ENCODE measurements around the gene ACOT2. TPM values are rescaled to one million over a fixed set of nuclear protein-coding genes. Genes with fewer than 3 reads are reported as not detected.
"Not testable (repeated sequence)": the region's sequence is repeated elsewhere in the genome, so short reads cannot be mapped to it uniquely, and the experiment has no call there.

ACOT2 gene
- total RNA-seq, 2 experiments from 2014 or later: 4.8 TPM

GRCh38 chr14:73549889-73550524 lies 19.0 kb upstream of the ACOT2 start:
- H3K4me3 Mint-ChIP-seq; H3K4me1 Mint-ChIP-seq (ENCODE audit: low read depth); intact Hi-C loops (cut with micrococcal nuclease); DNase-seq; H3K36me3 Mint-ChIP-seq; H3K27me3 Mint-ChIP-seq; H3K9me3 Mint-ChIP-seq; H3K27ac Mint-ChIP-seq; POLR2A ChIA-PET; CTCF ChIA-PET: not testable (repeated sequence)

GRCh38 chr14:73553845-73554244 lies 15.2 kb upstream of the ACOT2 start:
- Mint-ChIP-seq H3K9me3 (no peaks in the 10 kb centered on the region), H3K4me3 (no peak overlapping the region), H3K36me3 (no peaks in the 10 kb centered on the region), H3K27ac (no peak overlapping the region), H3K27me3 (no peaks in the 10 kb centered on the region), H3K4me1 (ENCODE audit: low read depth) (no peaks in the 10 kb centered on the region)
- intact Hi-C loops (cut with micrococcal nuclease): no loop called here
- DNase-seq: no peak
- ChIA-PET POLR2A (no interaction called here), CTCF (no interaction called here)

GRCh38 chr14:73557201-73557600 lies 11.8 kb upstream of the ACOT2 start:
- H3K27ac Mint-ChIP-seq; H3K4me1 Mint-ChIP-seq (ENCODE audit: low read depth); H3K4me3 Mint-ChIP-seq; H3K9me3 Mint-ChIP-seq; DNase-seq; POLR2A ChIA-PET; intact Hi-C loops (cut with micrococcal nuclease); CTCF ChIA-PET; H3K27me3 Mint-ChIP-seq; H3K36me3 Mint-ChIP-seq: not testable (repeated sequence)

GRCh38 chr14:73558238-73558637 lies 10.8 kb upstream of the ACOT2 start:
- H3K4me1 Mint-ChIP-seq (ENCODE audit: low read depth); intact Hi-C loops (cut with micrococcal nuclease); H3K4me3 Mint-ChIP-seq; H3K36me3 Mint-ChIP-seq; H3K27ac Mint-ChIP-seq; H3K27me3 Mint-ChIP-seq; DNase-seq; POLR2A ChIA-PET; CTCF ChIA-PET: not testable (repeated sequence)
- peaks cover 12% of the 10 kb centered on the region for H3K9me3 Mint-ChIP-seq

- H3K27me3 Mint-ChIP-seq; H3K27ac Mint-ChIP-seq; H3K4me3 Mint-ChIP-seq; POLR2A ChIA-PET; DNase-seq; CTCF ChIA-PET; intact Hi-C loops (cut with micrococcal nuclease): not testable (repeated sequence)
- Mint-ChIP-seq H3K9me3 (peaks cover 12% of the 10 kb centered on the region), H3K36me3 (peaks cover 21% of the 10 kb centered on the region), H3K4me1 (ENCODE audit: low read depth) (peaks cover 18% of the 10 kb centered on the region)
These were observed 6.8 kb upstream of the ACOT2 start for GRCh38 chr14:73562256-73562655.

GRCh38 chr14:73562696-73563095 lies 6.3 kb upstream of the ACOT2 start:
- POLR2A ChIA-PET; intact Hi-C loops (cut with micrococcal nuclease); H3K4me3 Mint-ChIP-seq; H3K27ac Mint-ChIP-seq; DNase-seq; H3K27me3 Mint-ChIP-seq: not testable (repeated sequence)
- CTCF ChIA-PET: interaction anchor here (0.6 kb wide), 1 partner anchor 41 kb away, joined by 3 read pairs; no protein-coding TSS in a partner anchor
- peaks cover 25% of the 10 kb centered on the region for H3K36me3 Mint-ChIP-seq
- H3K4me1 Mint-ChIP-seq (ENCODE audit: low read depth): peaks cover 22% of the 10 kb centered on the region
- peaks cover 12% of the 10 kb centered on the region for H3K9me3 Mint-ChIP-seq

- DNase-seq; H3K27ac Mint-ChIP-seq; H3K4me3 Mint-ChIP-seq; intact Hi-C loops (cut with micrococcal nuclease); H3K27me3 Mint-ChIP-seq: not testable (repeated sequence)
- H3K4me1 Mint-ChIP-seq (ENCODE audit: low read depth): peaks cover 38% of the 10 kb centered on the region
- POLR2A ChIA-PET: interaction anchor here (1.1 kb wide), 1 partner anchor 71 kb away, joined by 3 read pairs; no protein-coding TSS in a partner anchor
- peaks cover 12% of the 10 kb centered on the region for H3K9me3 Mint-ChIP-seq
- H3K36me3 Mint-ChIP-seq: peaks cover 28% of the 10 kb centered on the region
- CTCF ChIA-PET: interaction anchor here (7.4 kb wide), 1 partner anchor 56 kb away, joined by 115 read pairs; no protein-coding TSS in a partner anchor
These were observed 2.6 kb upstream of the ACOT2 start for GRCh38 chr14:73566431-73566830.

- H3K27ac Mint-ChIP-seq; H3K9me3 Mint-ChIP-seq; DNase-seq; intact Hi-C loops (cut with micrococcal nuclease); H3K27me3 Mint-ChIP-seq: not testable (repeated sequence)
- peak overlapping the region; percentile 84 for H3K4me3 Mint-ChIP-seq
- ChIA-PET CTCF (interaction anchor here (0.8 to 7.4 kb wide), 3 partner anchors 45 to 66 kb away, joined by 3 to 115 read pairs (median 3); no protein-coding TSS in a partner anchor), POLR2A (interaction anchor here (0.9 to 1.1 kb wide), 3 partner anchors 72 to 457 kb away, joined by 3 to 4 read pairs (median 3); no protein-coding TSS in a partner anchor)
- H3K4me1 Mint-ChIP-seq (ENCODE audit: low read depth): peaks cover 38% of the 10 kb centered on the region
- peaks cover 28% of the 10 kb centered on the region for H3K36me3 Mint-ChIP-seq
These were observed 2.1 kb upstream of the ACOT2 start for GRCh38 chr14:73566935-73567334.

- no peak for DNase-seq
- Mint-ChIP-seq H3K9me3 (peaks cover 5% of the 10 kb centered on the region), H3K27me3 (no peaks in the 10 kb centered on the region), H3K4me1 (ENCODE audit: low read depth) (peaks cover 38% of the 10 kb centered on the region), H3K27ac (no peak overlapping the region), H3K4me3 (peak overlapping the region; percentile 84), H3K36me3 (peaks cover 28% of the 10 kb centered on the region)
- intact Hi-C loops (cut with micrococcal nuclease): no loop called here
- POLR2A ChIA-PET: interaction anchor here (0.9 to 1.1 kb wide), 4 partner anchors 45 to 457 kb away, joined by 3 to 5 read pairs (median 4); partner anchors contain the start of gene ACOT6
- CTCF ChIA-PET: interaction anchor here (0.8 to 7.4 kb wide), 4 partner anchors 46 to 66 kb away, joined by 3 to 115 read pairs (median 4); no protein-coding TSS in a partner anchor
These were observed 1.7 kb upstream of the ACOT2 start for GRCh38 chr14:73567358-73567757.

GRCh38 chr14:73567951-73568885 lies 795 bp upstream of the ACOT2 start:
- intact Hi-C loops (cut with micrococcal nuclease): loop anchor here (2.0 kb wide), 1 partner anchor 65 kb away; no protein-coding TSS in a partner anchor
- peak overlapping the region; percentile 99 for H3K27ac Mint-ChIP-seq
- DNase-seq: peak; percentile 58
- H3K27me3 Mint-ChIP-seq: no peaks in the 10 kb centered on the region
- POLR2A ChIA-PET: interaction anchor here (0.6 to 2.2 kb wide), 19 partner anchors 15 to 510 kb away, joined by 3 to 22 read pairs (median 4); partner anchors contain the start of genes ACOT4, ACOT6, NUMB and RBM25
- CTCF ChIA-PET: interaction anchor here (1.0 to 7.4 kb wide), 6 partner anchors 58 to 382 kb away, joined by 3 to 115 read pairs (median 4); partner anchors contain the start of genes COQ6 and FAM161B
- no peaks in the 10 kb centered on the region for H3K9me3 Mint-ChIP-seq
- peak overlapping the region; percentile 84 for H3K4me3 Mint-ChIP-seq
- H3K36me3 Mint-ChIP-seq: peaks cover 23% of the 10 kb centered on the region
- H3K4me1 Mint-ChIP-seq (ENCODE audit: low read depth): peaks cover 41% of the 10 kb centered on the region

GRCh38 chr14:73568886-73569184 lies 178 bp upstream of the ACOT2 start:
- intact Hi-C loops (cut with micrococcal nuclease): loop anchor here (1.0 to 2.0 kb wide), 3 partner anchors 64 to 144 kb away; no protein-coding TSS in a partner anchor
- Mint-ChIP-seq H3K36me3 (peaks cover 23% of the 10 kb centered on the region), H3K27ac (peak overlapping the region; percentile 99), H3K4me1 (ENCODE audit: low read depth) (peaks cover 45% of the 10 kb centered on the region), H3K4me3 (peak overlapping the region; percentile 84)
- H3K9me3 Mint-ChIP-seq, DNase-seq, H3K27me3 Mint-ChIP-seq: not testable (repeated sequence)
- POLR2A ChIA-PET: interaction anchor here (0.6 to 2.2 kb wide), 16 partner anchors 15 to 510 kb away, joined by 3 to 22 read pairs (median 4); partner anchors contain the start of genes ACOT4, NUMB, RBM25 and RIOX1
- CTCF ChIA-PET: interaction anchor here (1.0 to 7.4 kb wide), 6 partner anchors 47 to 381 kb away, joined by 3 to 115 read pairs (median 8); partner anchors contain the start of genes COQ6 and FAM161B

All from activated CD4-positive, alpha-beta memory T cell treated with anti-CD3 and anti-CD28 coated beads for 36 hours (primary cell).